AG04449 (cell line): Measurements from ENCODE around the gene IPO11.
"Not testable (repeated sequence)": the region's sequence is repeated elsewhere in the genome, so short reads cannot be mapped to it uniquely, and the experiment has no call there.

Experiments
- CTCF ChIA-PET: fragments of 350-600 bp; formaldehyde crosslinking; extraction: SDS; loops from one replicate; lab custom pipeline; 2021; ENCODE audit warnings: antibody characterized with exemption; lab: Yijun Ruan, JAX
- POLR2A ChIA-PET: fragments of 400-600, 350-600 bp; formaldehyde crosslinking; extraction: SDS; loops from one replicate; lab custom pipeline; 2020; ENCODE audit warnings: antibody characterized with exemption, inconsistent platforms; lab: Yijun Ruan, JAX
- DNase-seq: peaks from one replicate; pipeline ENCODE4 v3.0.0-alpha.2; 2010; ENCODE audit warnings: low read depth, low spot score
- H3K4me3 ChIP-seq: 2 replicates; pipeline ENCODE4 v1.5.1; 2011; ENCODE audit warnings: low read depth, mild to moderate bottlenecking, control low read depth, low read length
- CTCF ChIP-seq: IDR thresholded peaks from one replicate; pipeline ENCODE4 v1.5.1; 2011; ENCODE audit warnings: mild to moderate bottlenecking, moderate library complexity, low read length, control low read depth, inconsistent platforms; ENCODE audit not compliant: insufficient read depth; ENCODE audit errors: missing control alignments

Gene IPO11

GRCh38 chr5:62621280-62621679 is 208.7 kb downstream of the IPO11 start:
- no peak overlapping the region for H3K4me3 ChIP-seq
- DNase-seq, result no peak
- ChIA-PET POLR2A (no interaction called here), CTCF (no interaction called here)
- TF ChIP-seq CTCF, result no peak

- TF ChIP-seq CTCF, result no peak
- DNase-seq, result no peak
- POLR2A ChIA-PET, result interaction anchor here (0.6 kb wide), 1 partner anchor 15 kb away, joined by 3 read pairs; no protein-coding TSS in a partner anchor
- CTCF ChIA-PET, result no interaction called here
- H3K4me3 ChIP-seq, result no peak overlapping the region
Observed at GRCh38 chr5:62623271-62623670, 210.7 kb downstream of the IPO11 start.

GRCh38 chr5:62624436-62624835 is 211.9 kb downstream of the IPO11 start:
- POLR2A ChIA-PET, DNase-seq, CTCF ChIA-PET, H3K4me3 ChIP-seq: not testable (repeated sequence)

DNA sequence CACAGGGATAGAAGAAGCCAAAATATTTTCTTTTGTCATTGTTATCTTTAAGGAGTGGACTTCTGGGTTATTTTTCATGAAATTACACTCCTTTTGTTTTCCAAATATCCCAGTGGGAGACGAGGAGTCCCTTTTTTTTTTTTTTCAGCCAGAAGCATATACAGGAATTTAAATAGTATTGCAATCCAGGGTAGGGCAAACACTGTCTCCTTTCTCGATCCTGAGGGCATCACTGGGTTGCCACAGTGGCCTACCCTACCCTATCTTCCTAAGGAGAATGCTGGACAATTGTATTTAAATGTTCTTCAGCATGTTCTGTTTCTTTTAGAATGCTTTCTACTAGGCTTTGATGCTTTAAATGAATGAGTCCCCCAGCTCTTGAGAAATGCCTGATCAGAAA is 214.0 kb downstream of the IPO11 start:
- CTCF ChIA-PET, result no interaction called here
- DNase-seq, result no peak
- TF ChIP-seq CTCF, result no peak

GRCh38 chr5:62627121-62627520 is 214.6 kb downstream of the IPO11 start:
- POLR2A ChIA-PET, result no interaction called here
- no peak overlapping the region for H3K4me3 ChIP-seq
- CTCF ChIA-PET, result no interaction called here
- TF ChIP-seq CTCF, result no peak
- DNase-seq, result no peak

More for the DNA sequence above, 214.0 kb downstream of the IPO11 start:
- POLR2A ChIA-PET, result no interaction called here
- no peak overlapping the region for H3K4me3 ChIP-seq

- CTCF ChIA-PET, result no interaction called here
- POLR2A ChIA-PET, result no interaction called here
- no peak overlapping the region for H3K4me3 ChIP-seq
- no peak for DNase-seq
- TF ChIP-seq CTCF, result no peak
Observed at GRCh38 chr5:62627901-62628300, 215.3 kb downstream of the IPO11 start.

DNA sequence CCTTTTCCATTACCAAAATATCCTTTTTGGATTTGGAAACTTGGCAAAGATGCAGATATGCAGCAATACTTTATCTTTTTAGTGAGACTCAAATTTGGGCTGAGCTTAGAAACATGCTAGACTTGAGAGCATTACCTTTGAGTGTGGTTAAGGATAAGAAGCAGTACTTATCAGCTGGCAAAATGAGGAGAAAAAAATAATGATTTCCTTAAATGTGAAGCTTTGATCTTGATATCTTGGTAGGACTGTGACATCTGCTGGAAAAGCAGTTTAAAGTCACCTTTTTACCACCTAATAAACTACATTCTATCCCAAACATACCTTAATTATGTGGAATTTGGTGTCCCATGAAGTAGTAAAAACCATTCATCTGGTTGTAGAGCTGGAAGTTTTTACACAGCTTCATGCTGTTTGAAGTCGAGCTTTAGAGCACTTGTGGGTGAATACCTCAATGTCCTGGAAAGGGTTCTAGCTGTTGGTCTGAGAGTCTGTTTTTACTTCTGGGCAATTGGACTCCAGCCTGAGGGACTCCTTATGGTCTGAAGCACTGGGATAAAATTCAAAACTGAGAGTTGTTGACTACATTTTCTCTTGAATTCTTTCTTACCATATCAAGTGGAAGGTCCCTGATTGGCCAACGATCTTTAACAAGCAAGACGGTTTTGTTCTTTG is 219.5 kb downstream of the IPO11 start:
- no peak overlapping the region for H3K4me3 ChIP-seq
- no peak for DNase-seq
- ChIA-PET POLR2A (no interaction called here), CTCF (no interaction called here)
- no peak for TF ChIP-seq CTCF
